ENCODE measurements around the gene C11orf98. TPM values are rescaled to one million over a fixed set of nuclear protein-coding genes. Genes with fewer than 3 reads are reported as not detected.

The C11orf98 gene
- total RNA-seq, 2 donors from 2014 or later: 20.5 to 28.6 TPM

- peaks cover 12 to 37% of the 10 kb centered on the region in 2 donors for H3K4me1 ChIP-seq (ENCODE audit: control insufficient read depth in 1 of 2, low read depth in 2 of 2)
- TF ChIP-seq, protein P1, sequence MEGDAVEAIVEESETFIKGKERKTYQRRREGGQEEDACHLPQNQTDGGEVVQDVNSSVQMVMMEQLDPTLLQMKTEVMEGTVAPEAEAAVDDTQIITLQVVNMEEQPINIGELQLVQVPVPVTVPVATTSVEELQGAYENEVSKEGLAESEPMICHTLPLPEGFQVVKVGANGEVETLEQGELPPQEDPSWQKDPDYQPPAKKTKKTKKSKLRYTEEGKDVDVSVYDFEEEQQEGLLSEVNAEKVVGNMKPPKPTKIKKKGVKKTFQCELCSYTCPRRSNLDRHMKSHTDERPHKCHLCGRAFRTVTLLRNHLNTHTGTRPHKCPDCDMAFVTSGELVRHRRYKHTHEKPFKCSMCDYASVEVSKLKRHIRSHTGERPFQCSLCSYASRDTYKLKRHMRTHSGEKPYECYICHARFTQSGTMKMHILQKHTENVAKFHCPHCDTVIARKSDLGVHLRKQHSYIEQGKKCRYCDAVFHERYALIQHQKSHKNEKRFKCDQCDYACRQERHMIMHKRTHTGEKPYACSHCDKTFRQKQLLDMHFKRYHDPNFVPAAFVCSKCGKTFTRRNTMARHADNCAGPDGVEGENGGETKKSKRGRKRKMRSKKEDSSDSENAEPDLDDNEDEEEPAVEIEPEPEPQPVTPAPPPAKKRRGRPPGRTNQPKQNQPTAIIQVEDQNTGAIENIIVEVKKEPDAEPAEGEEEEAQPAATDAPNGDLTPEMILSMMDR (IDR thresholded peaks at IDR 0.05): no peak
- no peak for DNase-seq (ENCODE audit: low spot score)
Observed at GRCh38 chr11:62648185-62648966, 16.6 kb downstream of the C11orf98 start.

GRCh38 chr11:62647609-62648005 is 17.4 kb downstream of the C11orf98 start:
- DNase-seq (ENCODE audit: low spot score): no peak
- no peak overlapping the region for H3K4me3 ChIP-seq
- peaks cover 18% of the 10 kb centered on the region for H3K36me3 ChIP-seq
- no peaks in the 10 kb centered on the region for H3K9me3 ChIP-seq
- H3K27ac ChIP-seq: no peak overlapping the region
- no peaks in the 10 kb centered on the region for H3K27me3 ChIP-seq (replicated peaks; ENCODE audit: insufficient read depth)
- no peak for ATAC-seq (ENCODE audit: insufficient number of reproducible peaks, low FRiP score, low read depth)
- TF ChIP-seq, protein P1 (IDR thresholded peaks at IDR 0.05): no peak
- peaks cover 12 to 36% of the 10 kb centered on the region in 2 donors for H3K4me1 ChIP-seq (ENCODE audit: control insufficient read depth in 1 of 2, low read depth in 2 of 2)

More at GRCh38 chr11:62648185-62648966, 16.6 kb downstream of the C11orf98 start:
- Histone ChIP-seq H3K27ac (no peak overlapping the region), H3K9me3 (no peaks in the 10 kb centered on the region), H3K36me3 (peaks cover 14% of the 10 kb centered on the region), H3K27me3 (replicated peaks; ENCODE audit: insufficient read depth) (no peaks in the 10 kb centered on the region), H3K4me3 (no peak overlapping the region)
- ATAC-seq (ENCODE audit: insufficient number of reproducible peaks, low FRiP score, low read depth): no peak

- TF ChIP-seq, protein P1 (IDR thresholded peaks at IDR 0.05): no peak
- Histone ChIP-seq H3K9me3 (no peaks in the 10 kb centered on the region), H3K27ac (peak overlapping the region; percentile 34 to 52), H3K4me3 (peak overlapping the region; percentile 94), H3K4me1 (ENCODE audit: control insufficient read depth in 1 of 2, low read depth in 2 of 2) (peaks cover 8 to 30% of the 10 kb centered on the region in 2 donors), H3K36me3 (peaks cover 21% of the 10 kb centered on the region), H3K27me3 (replicated peaks; ENCODE audit: insufficient read depth) (no peaks in the 10 kb centered on the region)
- no peak for ATAC-seq (ENCODE audit: insufficient number of reproducible peaks, low FRiP score, low read depth)
- no peak for DNase-seq (ENCODE audit: low spot score)
Observed at GRCh38 chr11:62646825-62647608, 18.0 kb downstream of the C11orf98 start.

DNA sequence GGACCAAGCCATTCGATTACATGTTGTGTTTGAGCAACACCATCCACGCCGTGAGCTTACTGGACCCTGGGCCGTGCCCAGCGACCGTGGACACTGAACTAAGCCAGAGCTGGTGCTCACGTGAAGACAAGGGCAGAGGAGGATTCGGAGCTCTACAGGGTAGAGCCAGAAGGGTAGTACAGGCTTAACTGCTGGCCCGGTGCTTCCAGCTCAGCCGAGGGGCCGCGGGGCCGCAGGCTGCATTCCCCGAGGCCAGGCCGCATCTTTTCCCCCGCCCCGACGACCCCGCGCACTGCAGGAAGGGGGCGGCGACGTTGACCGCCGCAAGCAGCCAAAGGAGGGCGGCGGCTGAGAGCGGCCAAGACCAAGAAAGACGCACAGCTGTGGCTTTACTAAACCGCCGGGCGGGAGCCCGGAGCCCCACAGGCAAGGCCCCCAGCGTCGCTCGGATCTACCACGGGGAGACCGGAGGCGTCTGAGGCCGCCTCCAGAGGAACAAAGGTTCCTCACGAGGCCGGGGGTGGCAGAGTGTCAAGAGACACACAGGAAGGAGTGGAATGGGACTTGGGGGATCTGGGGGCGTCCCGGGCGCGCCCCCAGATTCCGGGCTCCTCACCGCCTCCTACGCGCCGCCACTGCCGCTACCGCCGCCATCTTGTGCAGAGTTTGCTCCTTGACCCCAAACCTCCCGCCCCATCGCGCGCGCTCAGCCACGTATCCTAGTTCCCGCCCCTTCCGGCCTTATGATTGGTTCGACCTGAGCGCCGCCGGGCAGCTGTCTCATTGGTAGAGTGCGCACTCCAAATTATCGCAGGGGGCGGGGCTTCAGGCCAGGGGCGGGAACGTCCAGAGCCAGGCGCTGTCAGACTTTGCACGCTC is 18.8 kb downstream of the C11orf98 start, which contains the start of gene GANAB:
Gene GANAB (minus strand): TSS at position 668 of the 879 bp plus-strand sequence. CDS start 14 bp downstream, at position 654.
- Histone ChIP-seq H3K4me3 (peak within 1 kb of the TSS; percentile 94), H3K9me3 (no peaks in the 10 kb centered on the region), H3K27ac (peak within 1 kb of the TSS; percentile 91 to 94), H3K4me1 (ENCODE audit: control insufficient read depth in 1 of 2, low read depth in 2 of 2) (peaks cover 3 to 23% of the 10 kb centered on the region in 2 donors), H3K27me3 (replicated peaks; ENCODE audit: insufficient read depth) (no peaks in the 10 kb centered on the region), H3K36me3 (peaks cover 21% of the 10 kb centered on the region)
- ATAC-seq (ENCODE audit: insufficient number of reproducible peaks, low FRiP score, low read depth) (peak; percentile 97), DNase-seq (ENCODE audit: low spot score) (peak; percentile 100)
- TF ChIP-seq, protein P1 (IDR thresholded peaks at IDR 0.05): no peak

Measured in thoracic aorta (tissue), 2 donors.